Prostate gland (tissue), 2 donors: Measurements from ENCODE around the gene DNAJB12.

Source experiments
- CTCF ChIP-seq, 4 experiments: fragments of 200-600 bp in 2 of 4; fragments of 450-650 bp in 2 of 4; sonication (generic) in 2 of 4; IDR thresholded peaks; 1 replicate in 3 of 4; 2 replicates in 1 of 4; pipeline ENCODE4 v1.5.1; 2016 to 2019; ENCODE audit warnings: antibody characterized with exemption in 4 of 4, mild to moderate bottlenecking in 2 of 4, moderate library complexity in 2 of 4
- POLR2A ChIP-seq: fragments of 450-650 bp; IDR thresholded peaks from one replicate; pipeline ENCODE4 v1.6.1; 2016; ENCODE audit warnings: antibody characterized with exemption, mild to moderate bottlenecking

- TF ChIP-seq CTCF (IDR thresholded peaks at IDR 0.05) (no peak), POLR2A (no peak)
Measured at GRCh38 chr10:72351479-72351878, 3.2 kb downstream of the DNAJB12 start.
